ENCODE measurements around the gene DPYSL4. TPM values are rescaled to one million over a fixed set of nuclear protein-coding genes. Genes with fewer than 3 reads are reported as not detected.

DPYSL4 gene
- total RNA-seq, 2 experiments from 2014 or later, result 20.9 to 23.2 TPM

DNA sequence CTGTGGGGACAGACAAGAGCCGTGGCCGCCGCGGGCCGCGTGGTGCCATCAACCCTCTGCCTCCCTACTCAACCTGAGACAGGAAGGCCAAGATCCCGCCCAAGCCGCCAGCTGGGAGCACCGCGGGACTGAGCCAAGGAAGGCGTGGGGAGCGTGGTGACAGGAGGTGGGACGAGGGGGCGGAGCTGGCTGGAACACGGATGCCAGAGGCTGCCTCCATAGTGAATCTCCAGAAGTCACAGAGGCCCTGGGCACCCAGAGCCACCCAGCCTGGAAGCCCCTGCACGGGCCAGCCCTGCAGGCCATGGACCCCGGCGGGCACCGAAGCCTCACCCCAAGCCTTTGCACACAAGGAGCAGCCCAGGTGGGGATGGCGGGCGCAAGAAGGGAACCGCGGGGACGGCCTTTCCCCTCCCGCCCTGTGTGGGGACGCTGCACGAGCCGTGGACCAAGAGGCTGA, 18.1 kb upstream of the DPYSL4 start:
- ATAC-seq (no peak), DNase-seq (no peak)
- H3K36me3 Mint-ChIP-seq (ENCODE audit: low read depth), result no peaks in the 10 kb centered on the region
- no peak overlapping the region for H3K27ac Mint-ChIP-seq
- intact Hi-C loops (cut with micrococcal nuclease), result no loop called here
- H3K4me1 Mint-ChIP-seq (ENCODE audit: low read depth), result no peaks in the 10 kb centered on the region
- no peaks in the 10 kb centered on the region for H3K9me3 Mint-ChIP-seq
- CTCF ChIA-PET, result no interaction called here
- no peak overlapping the region for H3K4me3 Mint-ChIP-seq
- POLR2A ChIA-PET, result no interaction called here
- H3K27me3 Mint-ChIP-seq, result no peaks in the 10 kb centered on the region
- TF ChIP-seq, protein P1, sequence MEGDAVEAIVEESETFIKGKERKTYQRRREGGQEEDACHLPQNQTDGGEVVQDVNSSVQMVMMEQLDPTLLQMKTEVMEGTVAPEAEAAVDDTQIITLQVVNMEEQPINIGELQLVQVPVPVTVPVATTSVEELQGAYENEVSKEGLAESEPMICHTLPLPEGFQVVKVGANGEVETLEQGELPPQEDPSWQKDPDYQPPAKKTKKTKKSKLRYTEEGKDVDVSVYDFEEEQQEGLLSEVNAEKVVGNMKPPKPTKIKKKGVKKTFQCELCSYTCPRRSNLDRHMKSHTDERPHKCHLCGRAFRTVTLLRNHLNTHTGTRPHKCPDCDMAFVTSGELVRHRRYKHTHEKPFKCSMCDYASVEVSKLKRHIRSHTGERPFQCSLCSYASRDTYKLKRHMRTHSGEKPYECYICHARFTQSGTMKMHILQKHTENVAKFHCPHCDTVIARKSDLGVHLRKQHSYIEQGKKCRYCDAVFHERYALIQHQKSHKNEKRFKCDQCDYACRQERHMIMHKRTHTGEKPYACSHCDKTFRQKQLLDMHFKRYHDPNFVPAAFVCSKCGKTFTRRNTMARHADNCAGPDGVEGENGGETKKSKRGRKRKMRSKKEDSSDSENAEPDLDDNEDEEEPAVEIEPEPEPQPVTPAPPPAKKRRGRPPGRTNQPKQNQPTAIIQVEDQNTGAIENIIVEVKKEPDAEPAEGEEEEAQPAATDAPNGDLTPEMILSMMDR (IDR thresholded peaks at IDR 0.05), result no peak

DNA sequence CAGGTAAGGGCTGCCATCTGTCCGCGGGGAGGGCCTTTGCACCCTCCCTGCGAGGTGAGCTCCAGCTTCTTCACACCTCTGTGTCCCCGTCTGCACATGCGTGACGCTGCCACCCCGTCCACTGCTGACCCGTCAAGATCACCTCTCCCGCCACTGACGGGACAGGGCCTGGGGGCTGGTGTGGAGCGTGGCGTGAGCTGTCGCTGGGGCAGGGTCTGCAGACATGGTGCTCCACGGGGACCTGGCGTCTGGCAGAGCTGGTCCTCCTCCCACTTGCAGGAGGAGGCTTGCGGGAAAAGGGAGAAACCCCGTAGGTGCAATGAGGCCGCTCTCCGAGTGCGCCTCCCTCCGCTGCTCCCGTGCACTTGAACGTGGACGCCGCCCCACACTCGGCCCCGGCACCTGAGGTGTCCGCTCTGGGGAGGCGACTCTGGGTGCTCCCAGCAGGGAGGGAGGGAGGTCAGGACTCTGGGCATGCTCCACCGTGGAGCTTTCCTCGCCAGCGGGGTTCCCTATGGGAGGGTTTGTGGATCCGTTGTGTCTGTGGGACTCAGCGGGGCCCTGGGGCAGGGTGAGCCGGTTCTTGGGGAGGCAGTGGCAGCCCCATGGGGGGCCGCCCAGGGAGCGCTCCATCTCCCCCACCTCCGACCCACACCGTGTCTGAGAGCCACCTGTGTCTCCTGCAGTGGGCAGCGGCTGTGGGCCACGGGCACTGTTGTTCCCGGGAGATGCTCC, 17.6 kb upstream of the DPYSL4 start:
- no peak overlapping the region for H3K27ac Mint-ChIP-seq
- no peak overlapping the region for H3K4me3 Mint-ChIP-seq
- CTCF ChIA-PET, result no interaction called here
- intact Hi-C loops (cut with micrococcal nuclease), result no loop called here
- TF ChIP-seq, protein P1 (IDR thresholded peaks at IDR 0.05), result no peak
- no peaks in the 10 kb centered on the region for H3K36me3 Mint-ChIP-seq (ENCODE audit: low read depth)
- H3K9me3 Mint-ChIP-seq, result no peaks in the 10 kb centered on the region
- H3K4me1 Mint-ChIP-seq (ENCODE audit: low read depth), result no peaks in the 10 kb centered on the region
- ATAC-seq (no peak), DNase-seq (no peak)
- H3K27me3 Mint-ChIP-seq, result no peaks in the 10 kb centered on the region
- POLR2A ChIA-PET, result no interaction called here

DNA sequence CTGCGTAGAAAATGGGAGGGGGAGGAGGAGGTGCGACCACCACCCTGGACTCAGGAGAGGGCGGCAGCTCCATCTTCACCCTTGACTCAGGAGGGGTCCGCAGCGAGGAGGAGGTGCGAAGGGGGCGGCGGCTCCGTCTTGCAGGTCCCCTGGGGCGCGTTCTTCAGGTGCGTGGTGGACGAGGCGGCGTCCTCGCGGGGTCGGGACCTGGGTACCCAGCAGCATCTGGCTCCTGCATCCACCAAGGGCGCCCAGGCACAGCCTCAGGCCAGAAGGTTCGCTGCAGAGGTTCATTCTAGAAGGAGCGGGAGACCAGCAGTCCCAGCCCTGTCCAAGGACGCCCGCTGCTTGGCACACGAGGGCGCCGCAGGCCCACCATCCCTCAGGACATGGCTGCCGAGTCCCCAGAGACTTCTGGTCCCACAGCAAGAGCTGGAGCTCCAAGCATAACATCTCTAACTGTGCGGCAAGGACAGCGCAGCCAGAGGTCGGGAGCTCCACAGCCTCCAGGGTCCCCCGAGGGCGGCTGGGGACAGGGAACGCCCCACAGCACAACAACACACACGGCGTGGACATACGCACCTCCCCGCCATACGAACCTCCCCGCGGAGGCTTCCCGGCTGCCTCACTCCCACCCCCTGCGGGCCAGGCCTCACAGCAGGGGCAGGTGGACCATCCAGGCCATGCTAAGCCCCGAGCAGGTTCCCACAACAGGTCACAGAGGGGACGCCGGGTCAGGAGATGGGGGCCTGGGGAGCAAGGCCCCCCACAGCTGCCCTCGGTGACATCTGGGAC, 16.8 kb upstream of the DPYSL4 start:
- ChIA-PET CTCF (no interaction called here), POLR2A (no interaction called here)
- ATAC-seq (peak; percentile 50), DNase-seq (peak; percentile 33)
- H3K4me1 Mint-ChIP-seq (ENCODE audit: low read depth), result peaks cover 4% of the 10 kb centered on the region
- TF ChIP-seq, protein P1 (IDR thresholded peaks at IDR 0.05), result no peak
- H3K4me3 Mint-ChIP-seq, result no peak overlapping the region
- no peaks in the 10 kb centered on the region for H3K9me3 Mint-ChIP-seq
- H3K27me3 Mint-ChIP-seq, result peaks cover 4% of the 10 kb centered on the region
- H3K36me3 Mint-ChIP-seq (ENCODE audit: low read depth), result no peaks in the 10 kb centered on the region
- H3K27ac Mint-ChIP-seq, result no peak overlapping the region
- intact Hi-C loops (cut with micrococcal nuclease), result no loop called here

DNA sequence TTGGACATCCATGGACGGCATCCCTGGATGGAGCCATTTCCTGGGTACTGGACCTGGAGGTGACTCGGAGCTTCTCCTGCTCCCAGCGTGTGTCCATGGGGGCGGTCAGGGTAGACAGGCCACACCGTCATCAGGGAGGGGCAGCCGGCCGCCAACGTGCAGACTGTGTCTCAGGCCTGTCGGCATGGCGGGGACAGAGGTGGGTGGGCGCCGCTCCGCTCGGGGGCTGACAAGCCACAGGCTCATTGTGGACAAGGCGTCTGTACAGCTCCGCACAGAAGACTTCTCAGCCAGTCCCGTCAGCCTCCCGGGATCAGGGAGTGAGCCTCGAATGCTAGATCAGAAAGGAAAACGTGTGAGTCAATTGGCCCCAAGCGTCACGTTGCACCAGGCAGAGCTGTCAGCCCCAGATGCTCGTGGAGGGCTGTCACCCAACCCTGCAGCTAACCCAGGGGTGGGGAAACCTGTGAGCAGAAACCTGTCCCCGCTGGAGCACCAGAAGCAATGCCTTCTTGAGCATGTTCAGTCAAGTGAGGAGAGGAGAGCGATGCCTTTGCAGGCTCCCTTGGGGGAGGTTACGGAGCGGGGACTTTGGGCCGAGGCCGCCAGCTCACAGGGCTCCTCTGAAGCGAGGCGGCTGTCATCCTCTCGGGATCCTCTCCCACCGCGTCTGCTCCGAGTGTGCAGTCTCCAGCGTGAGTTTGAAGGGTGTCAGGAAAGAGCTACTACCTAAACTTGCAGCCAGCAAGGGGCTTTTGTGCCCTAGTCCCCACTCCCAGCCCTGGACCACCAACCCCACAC, 16.0 kb upstream of the DPYSL4 start:
- intact Hi-C loops (cut with micrococcal nuclease), result no loop called here
- CTCF ChIA-PET, result no interaction called here

More for the DNA sequence above, 16.0 kb upstream of the DPYSL4 start:
- no peaks in the 10 kb centered on the region for H3K9me3 Mint-ChIP-seq
- DNase-seq (no peak), ATAC-seq (no peak)
- H3K27ac Mint-ChIP-seq, result no peak overlapping the region
- no peaks in the 10 kb centered on the region for H3K36me3 Mint-ChIP-seq (ENCODE audit: low read depth)
- POLR2A ChIA-PET, result no interaction called here
- peaks cover 4% of the 10 kb centered on the region for H3K27me3 Mint-ChIP-seq
- TF ChIP-seq, protein P1 (IDR thresholded peaks at IDR 0.05), result no peak
- H3K4me1 Mint-ChIP-seq (ENCODE audit: low read depth), result peaks cover 4% of the 10 kb centered on the region
- H3K4me3 Mint-ChIP-seq, result no peak overlapping the region
